HepG2 (cell line): Measurements from ENCODE around the gene ERO1A. TPM values are rescaled to one million over a fixed set of nuclear protein-coding genes. Genes with fewer than 3 reads are reported as not detected.

Source experiments
- AHR ChIP-seq: IDR thresholded peaks from 2 replicates; pipeline ENCODE4 v1.6.1; 2018; ENCODE audit warnings: missing genetic modification reagents, missing compliant biosample characterization
- DZIP1 ChIP-seq: sonication (generic); formaldehyde crosslinking; IDR thresholded peaks from 2 replicates; pipeline ENCODE4 v1.5.0; 2020; ENCODE audit warnings: mild to moderate bottlenecking, missing genetic modification reagents
- HNRNPK ChIP-seq: fragments of 200-400 bp; formaldehyde crosslinking; IDR thresholded peaks from 2 replicates; pipeline ENCODE4 v1.6.1; 2018; ENCODE audit warnings: low read length, low read depth, moderate library complexity, mild to moderate bottlenecking; ENCODE audit not compliant: poor library complexity, severe bottlenecking
- KAT2B ChIP-seq: fragments of 150-350 bp; IDR thresholded peaks from 2 replicates; pipeline ENCODE4 v1.6.1; 2014; ENCODE audit warnings: low read depth, low read length, borderline replicate concordance
- KLF9 ChIP-seq: IDR thresholded peaks from 2 replicates; pipeline ENCODE4 v1.6.1; 2016; ENCODE audit warnings: low read depth
- MED13 ChIP-seq: sonication (generic); formaldehyde crosslinking; IDR thresholded peaks from 2 replicates; pipeline ENCODE4 v1.5.0; 2020; ENCODE audit warnings: missing genetic modification reagents
- RBFOX2 ChIP-seq: fragments of 200-400 bp; formaldehyde crosslinking; IDR thresholded peaks from 2 replicates; pipeline ENCODE4 v1.6.1; 2017; ENCODE audit warnings: low read depth, mild to moderate bottlenecking, low read length
- SYNCRIP ChIP-seq: fragments of 200-400 bp; formaldehyde crosslinking; IDR thresholded peaks from 2 replicates; pipeline ENCODE4 v1.6.1; 2018; ENCODE audit warnings: mild to moderate bottlenecking, low read depth, low read length; ENCODE audit not compliant: insufficient read depth
- ZNF274 ChIP-seq: sonication (generic); formaldehyde crosslinking; IDR thresholded peaks from 2 replicates; pipeline ENCODE4 v1.5.1; 2020; ENCODE audit warnings: mild to moderate bottlenecking, missing genetic modification reagents
- ZNF30 ChIP-seq: sonication (generic); formaldehyde crosslinking; IDR thresholded peaks from 2 replicates; pipeline ENCODE4 v1.5.0; 2020; ENCODE audit warnings: mild to moderate bottlenecking, missing genetic modification reagents
- ZNF367 ChIP-seq: sonication (generic); formaldehyde crosslinking; IDR thresholded peaks from 2 replicates; pipeline ENCODE4 v1.4.0; 2020; ENCODE audit warnings: missing genetic modification reagents, borderline replicate concordance
- ZNF660 ChIP-seq: sonication (generic); formaldehyde crosslinking; IDR thresholded peaks from 2 replicates; pipeline ENCODE4 v1.5.1; 2020; ENCODE audit warnings: mild to moderate bottlenecking, low read depth, missing genetic modification reagents, borderline replicate concordance
- polyA plus RNA-seq, 8 experiments: library from polyadenylated mRNA; depleted of rRNA in 3 of 8; stranded (reverse) in 7 of 8; unstranded in 1 of 8; fragments of >200 nt; fragmentation: Illumina TruSeq in 4 of 8; extraction: Trizol in 4 of 8; gene quantifications; 2 replicates each; pipeline versions ENCODE4 v1.2.1 to v1.2.3, GENCODE V29; 2011 to 2016; ENCODE audit warnings: low read depth in 4 of 8, missing spikeins in 1 of 8, mixed read lengths in 1 of 8; ENCODE audit not compliant: insufficient read depth in 1 of 8
- total RNA-seq, 5 experiments: library from RNA; depleted of rRNA; stranded (reverse); fragments of >200 nt; fragmentation: Illumina TruSeq; extraction: Trizol; gene quantifications; 2 replicates each; pipeline ENCODE4 v1.2.3, GENCODE V29; 2016; ENCODE audit warnings: low read depth in 1 of 5
- TF ChIP-seq, protein P1 (sequence below): IDR thresholded peaks from 2 replicates; pipeline ENCODE4 v1.4.0; 2020; ENCODE audit warnings: mild to moderate bottlenecking, missing genetic modification reagents
- TF ChIP-seq, protein P2 (sequence below): sonication (generic); formaldehyde crosslinking; IDR thresholded peaks from 2 replicates; pipeline ENCODE4 v1.4.0; 2020; ENCODE audit warnings: mild to moderate bottlenecking, missing genetic modification reagents
- TF ChIP-seq, protein P3 (sequence below): sonication (generic); formaldehyde crosslinking; IDR thresholded peaks from 2 replicates; pipeline ENCODE4 v1.5.0; 2020; ENCODE audit warnings: missing genetic modification reagents
- TF ChIP-seq, protein P4 (sequence below): sonication (generic); formaldehyde crosslinking; IDR thresholded peaks from 2 replicates; pipeline ENCODE4 v1.5.0; 2020; ENCODE audit warnings: mild to moderate bottlenecking, missing genetic modification reagents, moderate library complexity
- TF ChIP-seq, protein P5 (sequence below): sonication (generic); formaldehyde crosslinking; IDR thresholded peaks from 2 replicates; pipeline ENCODE4 v1.4.0; 2020; ENCODE audit warnings: missing genetic modification reagents; ENCODE audit errors: not compliant biosample characterization

ERO1A gene
- total and polyA plus RNA-seq, 2 of the 13 experiments (the other 11 are each of a cell fraction or from before 2014, with no cell fraction given) = 60.3 to 137 TPM

- TF ChIP-seq HNRNPK (peak; percentile 79), ZNF367 (0 out of 2 replicates have a peak, but pooled peaks have one; percentile 34), ZNF30 (CRISPR knock-in tag) (no peak), KLF9 (no peak), ZNF660 (CRISPR knock-in tag) (no peak), ZNF274 (0 out of 2 replicates have a peak, but pooled peaks have one; percentile 44), MED13 (CRISPR knock-in tag) (peak; percentile 75; the same call in 1 of the 2 replicates), RBFOX2 (peak; percentile 86), DZIP1 (CRISPR knock-in tag) (no peak), SYNCRIP (no peak), KAT2B (no peak), AHR (CRISPR knock-in tag) (no peak)
- TF ChIP-seq, protein P1, sequence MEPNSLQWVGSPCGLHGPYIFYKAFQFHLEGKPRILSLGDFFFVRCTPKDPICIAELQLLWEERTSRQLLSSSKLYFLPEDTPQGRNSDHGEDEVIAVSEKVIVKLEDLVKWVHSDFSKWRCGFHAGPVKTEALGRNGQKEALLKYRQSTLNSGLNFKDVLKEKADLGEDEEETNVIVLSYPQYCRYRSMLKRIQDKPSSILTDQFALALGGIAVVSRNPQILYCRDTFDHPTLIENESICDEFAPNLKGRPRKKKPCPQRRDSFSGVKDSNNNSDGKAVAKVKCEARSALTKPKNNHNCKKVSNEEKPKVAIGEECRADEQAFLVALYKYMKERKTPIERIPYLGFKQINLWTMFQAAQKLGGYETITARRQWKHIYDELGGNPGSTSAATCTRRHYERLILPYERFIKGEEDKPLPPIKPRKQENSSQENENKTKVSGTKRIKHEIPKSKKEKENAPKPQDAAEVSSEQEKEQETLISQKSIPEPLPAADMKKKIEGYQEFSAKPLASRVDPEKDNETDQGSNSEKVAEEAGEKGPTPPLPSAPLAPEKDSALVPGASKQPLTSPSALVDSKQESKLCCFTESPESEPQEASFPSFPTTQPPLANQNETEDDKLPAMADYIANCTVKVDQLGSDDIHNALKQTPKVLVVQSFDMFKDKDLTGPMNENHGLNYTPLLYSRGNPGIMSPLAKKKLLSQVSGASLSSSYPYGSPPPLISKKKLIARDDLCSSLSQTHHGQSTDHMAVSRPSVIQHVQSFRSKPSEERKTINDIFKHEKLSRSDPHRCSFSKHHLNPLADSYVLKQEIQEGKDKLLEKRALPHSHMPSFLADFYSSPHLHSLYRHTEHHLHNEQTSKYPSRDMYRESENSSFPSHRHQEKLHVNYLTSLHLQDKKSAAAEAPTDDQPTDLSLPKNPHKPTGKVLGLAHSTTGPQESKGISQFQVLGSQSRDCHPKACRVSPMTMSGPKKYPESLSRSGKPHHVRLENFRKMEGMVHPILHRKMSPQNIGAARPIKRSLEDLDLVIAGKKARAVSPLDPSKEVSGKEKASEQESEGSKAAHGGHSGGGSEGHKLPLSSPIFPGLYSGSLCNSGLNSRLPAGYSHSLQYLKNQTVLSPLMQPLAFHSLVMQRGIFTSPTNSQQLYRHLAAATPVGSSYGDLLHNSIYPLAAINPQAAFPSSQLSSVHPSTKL = 0 out of 2 replicates have a peak, but pooled peaks have one; percentile 24
- TF ChIP-seq, protein P2, sequence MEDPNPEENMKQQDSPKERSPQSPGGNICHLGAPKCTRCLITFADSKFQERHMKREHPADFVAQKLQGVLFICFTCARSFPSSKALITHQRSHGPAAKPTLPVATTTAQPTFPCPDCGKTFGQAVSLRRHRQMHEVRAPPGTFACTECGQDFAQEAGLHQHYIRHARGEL (CRISPR knock-in tag) = 0 out of 2 replicates have a peak, but pooled peaks have one; percentile 3
- TF ChIP-seq, protein P3, sequence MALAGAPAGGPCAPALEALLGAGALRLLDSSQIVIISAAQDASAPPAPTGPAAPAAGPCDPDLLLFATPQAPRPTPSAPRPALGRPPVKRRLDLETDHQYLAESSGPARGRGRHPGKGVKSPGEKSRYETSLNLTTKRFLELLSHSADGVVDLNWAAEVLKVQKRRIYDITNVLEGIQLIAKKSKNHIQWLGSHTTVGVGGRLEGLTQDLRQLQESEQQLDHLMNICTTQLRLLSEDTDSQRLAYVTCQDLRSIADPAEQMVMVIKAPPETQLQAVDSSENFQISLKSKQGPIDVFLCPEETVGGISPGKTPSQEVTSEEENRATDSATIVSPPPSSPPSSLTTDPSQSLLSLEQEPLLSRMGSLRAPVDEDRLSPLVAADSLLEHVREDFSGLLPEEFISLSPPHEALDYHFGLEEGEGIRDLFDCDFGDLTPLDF (CRISPR knock-in tag) = peak; percentile 59; the same call in 1 of the 2 replicates
- TF ChIP-seq, protein P4, sequence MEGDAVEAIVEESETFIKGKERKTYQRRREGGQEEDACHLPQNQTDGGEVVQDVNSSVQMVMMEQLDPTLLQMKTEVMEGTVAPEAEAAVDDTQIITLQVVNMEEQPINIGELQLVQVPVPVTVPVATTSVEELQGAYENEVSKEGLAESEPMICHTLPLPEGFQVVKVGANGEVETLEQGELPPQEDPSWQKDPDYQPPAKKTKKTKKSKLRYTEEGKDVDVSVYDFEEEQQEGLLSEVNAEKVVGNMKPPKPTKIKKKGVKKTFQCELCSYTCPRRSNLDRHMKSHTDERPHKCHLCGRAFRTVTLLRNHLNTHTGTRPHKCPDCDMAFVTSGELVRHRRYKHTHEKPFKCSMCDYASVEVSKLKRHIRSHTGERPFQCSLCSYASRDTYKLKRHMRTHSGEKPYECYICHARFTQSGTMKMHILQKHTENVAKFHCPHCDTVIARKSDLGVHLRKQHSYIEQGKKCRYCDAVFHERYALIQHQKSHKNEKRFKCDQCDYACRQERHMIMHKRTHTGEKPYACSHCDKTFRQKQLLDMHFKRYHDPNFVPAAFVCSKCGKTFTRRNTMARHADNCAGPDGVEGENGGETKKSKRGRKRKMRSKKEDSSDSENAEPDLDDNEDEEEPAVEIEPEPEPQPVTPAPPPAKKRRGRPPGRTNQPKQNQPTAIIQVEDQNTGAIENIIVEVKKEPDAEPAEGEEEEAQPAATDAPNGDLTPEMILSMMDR (CRISPR knock-in tag) = peak; percentile 32; the same call in 1 of the 2 replicates
- TF ChIP-seq, protein P5, sequence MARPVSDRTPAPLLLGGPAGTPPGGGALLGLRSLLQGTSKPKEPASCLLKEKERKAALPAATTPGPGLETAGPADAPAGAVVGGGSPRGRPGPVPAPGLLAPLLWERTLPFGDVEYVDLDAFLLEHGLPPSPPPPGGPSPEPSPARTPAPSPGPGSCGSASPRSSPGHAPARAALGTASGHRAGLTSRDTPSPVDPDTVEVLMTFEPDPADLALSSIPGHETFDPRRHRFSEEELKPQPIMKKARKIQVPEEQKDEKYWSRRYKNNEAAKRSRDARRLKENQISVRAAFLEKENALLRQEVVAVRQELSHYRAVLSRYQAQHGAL (CRISPR knock-in tag) = no peak
Observed at GRCh38 chr14:52729925-52730708, 34.8 kb upstream of the ERO1A start, which contains the start of gene STYX (continued).
